GM23248 (cell line): ENCODE results near the gene FDXR.

ENCODE experiments used
- EZH2 ChIP-seq: fragments of 200-600 bp; sonication (generic); IDR thresholded peaks from 2 replicates; pipeline ENCODE4 v1.6.1; 2018; ENCODE audit warnings: antibody characterized with exemption, mild to moderate bottlenecking; ENCODE audit not compliant: insufficient read depth, poor library complexity, severe bottlenecking
- EZH2phosphoT487 ChIP-seq: fragments of 200-600 bp; sonication (generic); IDR thresholded peaks from 2 replicates; pipeline ENCODE4 v1.6.1; 2018; ENCODE audit warnings: antibody characterized with exemption, moderate library complexity, mild to moderate bottlenecking, low read depth; ENCODE audit not compliant: insufficient read depth

DNA sequence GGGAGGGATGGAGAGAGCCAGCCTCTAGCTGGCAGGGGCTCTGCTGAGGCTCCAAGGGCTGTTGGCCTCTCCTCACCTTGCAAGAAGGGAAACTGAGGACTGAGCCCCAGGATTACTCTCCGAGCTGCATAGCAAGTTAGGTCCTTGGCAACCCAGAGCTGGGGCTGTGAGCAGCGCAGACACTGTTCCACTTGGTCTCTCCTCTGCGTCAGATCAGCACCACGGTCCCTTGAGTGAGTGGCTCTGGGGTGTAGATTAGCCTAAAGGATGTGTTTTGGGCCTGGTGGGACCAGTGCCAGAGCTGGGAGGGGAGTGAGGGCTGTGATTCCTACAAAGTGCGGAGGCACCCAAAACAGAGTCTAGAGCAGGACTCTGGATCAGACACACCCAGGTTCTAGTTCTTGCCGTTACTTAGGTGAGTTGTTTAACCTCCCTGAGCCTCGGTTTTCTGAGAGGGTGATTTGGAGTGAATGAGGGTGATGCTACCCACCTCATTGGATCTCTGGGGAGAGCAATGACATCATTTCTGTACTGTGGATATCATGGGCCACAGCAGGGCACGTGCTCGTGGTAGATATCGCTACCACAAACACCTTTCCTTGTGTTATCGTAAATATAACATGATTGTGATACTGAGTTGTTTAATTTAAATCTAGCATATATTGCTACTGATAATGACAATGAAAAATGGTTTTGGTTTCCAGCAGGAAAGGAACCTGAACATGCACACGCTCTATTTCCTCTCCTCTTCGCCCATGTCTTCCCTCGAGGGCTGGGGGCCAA is 28.8 kb upstream of the FDXR start:
- TF ChIP-seq EZH2 (no peak), EZH2phosphoT487 (no peak)
